Stimulated activated CD4-positive, alpha-beta T cell treated with anti-CD3 and anti-CD28 coated beads, Interleukin-2, amount 100 ng/mL, for 48 hours (primary cell): Measurements from ENCODE around the gene SLC12A9.
A peak's percentile ranks its signal among the peaks of the same experiment; 100 is the strongest.

Experiments
- DNase-seq, 2 donors: peaks; one replicate each; pipeline ENCODE4 v3.0.0-alpha.2; 2020

The SLC12A9 gene

GRCh38 chr7:100885440-100886141 is 33.1 kb downstream of the SLC12A9 start:
- DNase-seq = no peak

- no peak for DNase-seq
Measured at GRCh38 chr7:100886142-100886935, 33.8 kb downstream of the SLC12A9 start.

GRCh38 chr7:100886936-100887515 is 34.5 kb downstream of the SLC12A9 start:
- DNase-seq = no peak

GRCh38 chr7:100887516-100888290 is 35.2 kb downstream of the SLC12A9 start:
- no peak for DNase-seq

- no peak for DNase-seq
Measured at GRCh38 chr7:100888291-100888987, 35.9 kb downstream of the SLC12A9 start.

GRCh38 chr7:100888988-100889750 is 36.7 kb downstream of the SLC12A9 start, which contains the start of gene UFSP1:
TSS of gene UFSP1 (minus strand) at chr7:100889715. CDS start at chr7:100889271, 444 bp downstream.
- DNase-seq = no peak

GRCh38 chr7:100890653-100891567 is 38.4 kb downstream of the SLC12A9 start:
- DNase-seq = no peak

- no peak for DNase-seq
Measured at GRCh38 chr7:100891568-100892247, 39.2 kb downstream of the SLC12A9 start.

- DNase-seq = no peak
Measured at GRCh38 chr7:100892364-100893317, 40.1 kb downstream of the SLC12A9 start.

GRCh38 chr7:100893318-100893895 is 40.9 kb downstream of the SLC12A9 start:
- no peak for DNase-seq

GRCh38 chr7:100893910-100894721 is 41.6 kb downstream of the SLC12A9 start:
- DNase-seq = no peak

GRCh38 chr7:100894860-100895700 is 42.6 kb downstream of the SLC12A9 start:
- DNase-seq = peak; percentile 50 to 58

- DNase-seq = no peak
Measured at GRCh38 chr7:100895701-100895955, 43.1 kb downstream of the SLC12A9 start, which contains the start of gene ACHE. TSS of gene ACHE (minus strand) at chr7:100895888. CDS start at chr7:100894232, 1,656 bp downstream.

GRCh38 chr7:100895956-100896731 is 43.6 kb downstream of the SLC12A9 start:
- no peak for DNase-seq
